Activated gamma-delta T cell treated with Interleukin-2 at 50 U/mL for 16 hours (primary cell): Measurements from ENCODE around the gene RAX2.
"Not testable (repeated sequence)": the region's sequence is repeated elsewhere in the genome, so short reads cannot be mapped to it uniquely, and the experiment has no call there.

Source experiments
- DNase-seq: peaks from one replicate; pipeline ENCODE4 v3.0.0-alpha.2; 2020

Gene RAX2

GRCh38 chr19:3757705-3758104 lies 14.3 kb downstream of the RAX2 start:
- DNase-seq, result not testable (repeated sequence)

GRCh38 chr19:3753631-3754410 lies 18.2 kb downstream of the RAX2 start:
- no peak for DNase-seq

- DNase-seq, result no peak
Observed at GRCh38 chr19:3752492-3752891, 19.5 kb downstream of the RAX2 start.

GRCh38 chr19:3751236-3751635 lies 20.8 kb downstream of the RAX2 start:
- DNase-seq, result no peak

GRCh38 chr19:3750211-3750610 lies 21.8 kb downstream of the RAX2 start:
- no peak for DNase-seq

- DNase-seq, result no peak
Observed at GRCh38 chr19:3748965-3749364, 23.1 kb downstream of the RAX2 start.

- DNase-seq, result no peak
Observed at GRCh38 chr19:3746371-3747056, 25.5 kb downstream of the RAX2 start.

GRCh38 chr19:3745363-3746045 lies 26.5 kb downstream of the RAX2 start:
- DNase-seq, result no peak

- DNase-seq, result no peak
Observed at GRCh38 chr19:3743486-3743885, 28.5 kb downstream of the RAX2 start.

- DNase-seq, result no peak
Observed at GRCh38 chr19:3740431-3740830, 31.6 kb downstream of the RAX2 start.

- no peak for DNase-seq
Observed at GRCh38 chr19:3738477-3739220, 33.4 kb downstream of the RAX2 start.

- no peak for DNase-seq
Observed at GRCh38 chr19:3737487-3738205, 34.4 kb downstream of the RAX2 start.

- no peak for DNase-seq
Observed at GRCh38 chr19:3736106-3736724, 35.8 kb downstream of the RAX2 start.

- no peak for DNase-seq
Observed at GRCh38 chr19:3734310-3734600, 37.8 kb downstream of the RAX2 start.

GRCh38 chr19:3733549-3734309 lies 38.3 kb downstream of the RAX2 start:
- DNase-seq, result no peak

- no peak for DNase-seq
Observed at GRCh38 chr19:3732108-3732507, 39.9 kb downstream of the RAX2 start.

- no peak for DNase-seq
Observed at GRCh38 chr19:3730457-3730958, 41.5 kb downstream of the RAX2 start.

GRCh38 chr19:3725640-3726310 lies 46.3 kb downstream of the RAX2 start:
- no peak for DNase-seq

- DNase-seq, result no peak
Observed at GRCh38 chr19:3725121-3725520, 46.9 kb downstream of the RAX2 start.

- no peak for DNase-seq
Observed at GRCh38 chr19:3723883-3724282, 48.1 kb downstream of the RAX2 start.

GRCh38 chr19:3723110-3723488 lies 48.9 kb downstream of the RAX2 start:
- no peak for DNase-seq
